AG10803 (cell line): ENCODE measurements around the gene MICALL2.

Experiments
- DNase-seq: peaks from one replicate; pipeline ENCODE4 v3.0.0; 2010; ENCODE audit warnings: low read depth
- H3K4me3 ChIP-seq: 2 replicates; pipeline ENCODE4 v1.5.1; 2011; ENCODE audit warnings: mild to moderate bottlenecking, low read length, control low read depth
- CTCF ChIP-seq: conservative IDR thresholded peaks from 2 replicates; pipeline ENCODE4 v1.5.1; 2011; ENCODE audit warnings: mild to moderate bottlenecking, low read length, control low read depth, inconsistent platforms

MICALL2 gene

DNA sequence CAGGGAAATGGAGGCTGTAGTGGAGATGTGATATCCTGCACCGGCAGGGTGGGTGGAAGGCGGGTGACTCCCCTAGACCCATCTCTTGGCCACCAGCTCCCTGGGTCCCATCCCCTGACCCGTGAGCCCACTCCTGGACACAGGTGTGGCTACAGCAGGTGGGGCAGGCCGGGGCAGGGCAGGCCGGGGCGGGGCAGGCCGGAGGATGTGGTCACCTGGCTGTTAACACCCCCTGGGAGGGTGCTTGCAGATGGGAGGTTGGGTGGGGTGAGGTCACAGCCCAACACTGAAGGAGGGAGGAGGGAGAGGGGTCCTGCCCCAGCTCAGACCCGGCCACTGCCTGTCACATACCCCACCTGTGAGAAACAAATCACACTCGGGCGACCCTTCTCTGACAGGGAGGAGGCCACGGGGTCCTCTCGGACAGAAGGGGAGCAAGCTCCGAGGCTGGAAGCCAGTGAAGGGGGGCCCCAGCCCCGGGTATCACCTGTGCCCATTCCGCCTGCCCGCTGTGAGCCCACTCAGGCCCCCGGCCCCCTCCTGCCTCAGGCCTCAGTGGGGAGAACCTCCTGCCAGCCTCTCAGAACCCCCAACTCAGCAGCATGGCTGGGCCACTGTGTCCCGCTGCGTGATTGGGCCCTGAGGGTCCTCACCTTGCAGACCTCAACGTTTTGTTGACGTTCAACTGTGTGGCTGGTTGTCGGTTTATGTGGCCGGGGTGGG, 74.0 kb downstream of the MICALL2 start:
- DNase-seq = no peak
- no peak overlapping the region for H3K4me3 ChIP-seq
- no peak for TF ChIP-seq CTCF
